ENCODE results near the gene BCL2L1.

The BCL2L1 gene

GRCh38 chr20:31716351-31716750, 6.3 kb downstream of the BCL2L1 start:
- Histone ChIP-seq H3K4me3 (ENCODE audit: low read depth, low read length) (peak overlapping the region; percentile 71), H3K27ac (ENCODE audit: low read depth, low read length) (peak overlapping the region; percentile 99), H3K4me1 (ENCODE audit: control insufficient read depth, insufficient read depth, low read length, unreplicated experiment) (peaks cover 81% of the 10 kb centered on the region), H3K79me2 (ENCODE audit: control insufficient read depth, insufficient read depth, low read length, unreplicated experiment) (peaks cover 91% of the 10 kb centered on the region), H3K36me3 (ENCODE audit: insufficient read depth, low read length) (peaks cover 70% of the 10 kb centered on the region), H3K27me3 (ENCODE audit: insufficient read depth, low read length) (no peaks in the 10 kb centered on the region), H2AFZ (ENCODE audit: low read length, unreplicated experiment) (no peak overlapping the region)

GRCh38 chr20:31715766-31716165, 6.9 kb downstream of the BCL2L1 start:
- H3K4me1 ChIP-seq (ENCODE audit: control insufficient read depth, insufficient read depth, low read length, unreplicated experiment): peaks cover 87% of the 10 kb centered on the region

GRCh38 chr20:31713312-31714273, 9.1 kb downstream of the BCL2L1 start:
- peaks cover 65% of the 10 kb centered on the region for H3K36me3 ChIP-seq (ENCODE audit: insufficient read depth, low read length)

More at GRCh38 chr20:31715766-31716165, 6.9 kb downstream of the BCL2L1 start:
- Histone ChIP-seq H3K4me3 (ENCODE audit: low read depth, low read length) (peak overlapping the region; percentile 71), H3K79me2 (ENCODE audit: control insufficient read depth, insufficient read depth, low read length, unreplicated experiment) (peaks cover 91% of the 10 kb centered on the region), H3K27ac (ENCODE audit: low read depth, low read length) (peak overlapping the region; percentile 99), H3K27me3 (ENCODE audit: insufficient read depth, low read length) (no peaks in the 10 kb centered on the region), H2AFZ (ENCODE audit: low read length, unreplicated experiment) (no peak overlapping the region), H3K36me3 (ENCODE audit: insufficient read depth, low read length) (peaks cover 70% of the 10 kb centered on the region)

GRCh38 chr20:31712564-31713311, 9.9 kb downstream of the BCL2L1 start:
- no peak overlapping the region for H2AFZ ChIP-seq (ENCODE audit: low read length, unreplicated experiment)
- peaks cover 87% of the 10 kb centered on the region for H3K4me1 ChIP-seq (ENCODE audit: control insufficient read depth, insufficient read depth, low read length, unreplicated experiment)
- peaks cover 60% of the 10 kb centered on the region for H3K36me3 ChIP-seq (ENCODE audit: insufficient read depth, low read length)
- H3K79me2 ChIP-seq (ENCODE audit: control insufficient read depth, insufficient read depth, low read length, unreplicated experiment): peaks cover 90% of the 10 kb centered on the region
- peak overlapping the region; percentile 68 for H3K4me3 ChIP-seq (ENCODE audit: low read depth, low read length)
- H3K27me3 ChIP-seq (ENCODE audit: insufficient read depth, low read length): no peaks in the 10 kb centered on the region
- peak overlapping the region; percentile 99 for H3K27ac ChIP-seq (ENCODE audit: low read depth, low read length)

More at GRCh38 chr20:31713312-31714273, 9.1 kb downstream of the BCL2L1 start:
- Histone ChIP-seq H3K4me3 (ENCODE audit: low read depth, low read length) (peak overlapping the region; percentile 68), H2AFZ (ENCODE audit: low read length, unreplicated experiment) (no peak overlapping the region), H3K4me1 (ENCODE audit: control insufficient read depth, insufficient read depth, low read length, unreplicated experiment) (peaks cover 86% of the 10 kb centered on the region), H3K27ac (ENCODE audit: low read depth, low read length) (peak overlapping the region; percentile 99), H3K79me2 (ENCODE audit: control insufficient read depth, insufficient read depth, low read length, unreplicated experiment) (peaks cover 88% of the 10 kb centered on the region), H3K27me3 (ENCODE audit: insufficient read depth, low read length) (no peaks in the 10 kb centered on the region)

- Histone ChIP-seq H3K36me3 (ENCODE audit: insufficient read depth, low read length) (peaks cover 57% of the 10 kb centered on the region), H3K79me2 (ENCODE audit: control insufficient read depth, insufficient read depth, low read length, unreplicated experiment) (peaks cover 88% of the 10 kb centered on the region), H2AFZ (ENCODE audit: low read length, unreplicated experiment) (no peak overlapping the region), H3K4me3 (ENCODE audit: low read depth, low read length) (peak overlapping the region; percentile 68), H3K27me3 (ENCODE audit: insufficient read depth, low read length) (no peaks in the 10 kb centered on the region), H3K4me1 (ENCODE audit: control insufficient read depth, insufficient read depth, low read length, unreplicated experiment) (peaks cover 82% of the 10 kb centered on the region), H3K27ac (ENCODE audit: low read depth, low read length) (peak overlapping the region; percentile 99)
These were observed 10.5 kb downstream of the BCL2L1 start for GRCh38 chr20:31712112-31712553.

GRCh38 chr20:31711179-31712111, 11.2 kb downstream of the BCL2L1 start:
- H3K4me3 ChIP-seq (ENCODE audit: low read depth, low read length): peak overlapping the region; percentile 68
- peak overlapping the region; percentile 99 for H3K27ac ChIP-seq (ENCODE audit: low read depth, low read length)
- H3K27me3 ChIP-seq (ENCODE audit: insufficient read depth, low read length): no peaks in the 10 kb centered on the region
- no peak overlapping the region for H2AFZ ChIP-seq (ENCODE audit: low read length, unreplicated experiment)
- peaks cover 88% of the 10 kb centered on the region for H3K79me2 ChIP-seq (ENCODE audit: control insufficient read depth, insufficient read depth, low read length, unreplicated experiment)
- peaks cover 82% of the 10 kb centered on the region for H3K4me1 ChIP-seq (ENCODE audit: control insufficient read depth, insufficient read depth, low read length, unreplicated experiment)
- peaks cover 57% of the 10 kb centered on the region for H3K36me3 ChIP-seq (ENCODE audit: insufficient read depth, low read length)

- H3K4me3 ChIP-seq (ENCODE audit: low read depth, low read length): peak overlapping the region; percentile 68; the same call in 1 of the 2 replicates
- peaks cover 61% of the 10 kb centered on the region for H3K36me3 ChIP-seq (ENCODE audit: insufficient read depth, low read length)
- no peaks in the 10 kb centered on the region for H3K27me3 ChIP-seq (ENCODE audit: insufficient read depth, low read length)
- peaks cover 82% of the 10 kb centered on the region for H3K4me1 ChIP-seq (ENCODE audit: control insufficient read depth, insufficient read depth, low read length, unreplicated experiment)
- H3K27ac ChIP-seq (ENCODE audit: low read depth, low read length): peak overlapping the region; percentile 99
- peaks cover 88% of the 10 kb centered on the region for H3K79me2 ChIP-seq (ENCODE audit: control insufficient read depth, insufficient read depth, low read length, unreplicated experiment)
- no peak overlapping the region for H2AFZ ChIP-seq (ENCODE audit: low read length, unreplicated experiment)
These were observed 12.1 kb downstream of the BCL2L1 start for GRCh38 chr20:31710423-31711108.

GRCh38 chr20:31709939-31710338, 12.7 kb downstream of the BCL2L1 start:
- Histone ChIP-seq H3K4me3 (ENCODE audit: low read depth, low read length) (no peak overlapping the region), H3K27ac (ENCODE audit: low read depth, low read length) (peak overlapping the region; percentile 99), H3K79me2 (ENCODE audit: control insufficient read depth, insufficient read depth, low read length, unreplicated experiment) (peaks cover 88% of the 10 kb centered on the region), H3K36me3 (ENCODE audit: insufficient read depth, low read length) (peaks cover 57% of the 10 kb centered on the region), H2AFZ (ENCODE audit: low read length, unreplicated experiment) (no peak overlapping the region), H3K27me3 (ENCODE audit: insufficient read depth, low read length) (no peaks in the 10 kb centered on the region), H3K4me1 (ENCODE audit: control insufficient read depth, insufficient read depth, low read length, unreplicated experiment) (peaks cover 82% of the 10 kb centered on the region)

- H3K4me3 ChIP-seq (ENCODE audit: low read depth, low read length): no peak overlapping the region
- peaks cover 89% of the 10 kb centered on the region for H3K79me2 ChIP-seq (ENCODE audit: control insufficient read depth, insufficient read depth, low read length, unreplicated experiment)
- no peaks in the 10 kb centered on the region for H3K27me3 ChIP-seq (ENCODE audit: insufficient read depth, low read length)
- H3K27ac ChIP-seq (ENCODE audit: low read depth, low read length): no peak overlapping the region
- H3K4me1 ChIP-seq (ENCODE audit: control insufficient read depth, insufficient read depth, low read length, unreplicated experiment): peaks cover 82% of the 10 kb centered on the region
- H3K36me3 ChIP-seq (ENCODE audit: insufficient read depth, low read length): peaks cover 48% of the 10 kb centered on the region
- no peak overlapping the region for H2AFZ ChIP-seq (ENCODE audit: low read length, unreplicated experiment)
These were observed 13.7 kb downstream of the BCL2L1 start for GRCh38 chr20:31708736-31709534.
